IPS-15b (cell line): ENCODE measurements around the gene KRT82.

Experiments
- H3K27me3 ChIP-seq: one replicate; pipeline ENCODE4 v1.6.1; 2013; ENCODE audit warnings: low read length; ENCODE audit not compliant: control insufficient read depth, insufficient read depth
- H3K36me3 ChIP-seq: one replicate; pipeline ENCODE4 v1.6.1; 2013; ENCODE audit warnings: low read length; ENCODE audit not compliant: control insufficient read depth, insufficient read depth
- H3K4me1 ChIP-seq: one replicate; pipeline ENCODE4 v1.6.1; 2013; ENCODE audit warnings: mild to moderate bottlenecking, low read length; ENCODE audit not compliant: control insufficient read depth, insufficient read depth
- H3K4me3 ChIP-seq: one replicate; pipeline ENCODE4 v1.5.1; 2013; ENCODE audit warnings: low read depth, low read length
- H3K9ac ChIP-seq: one replicate; pipeline ENCODE4 v1.6.1; 2013; ENCODE audit warnings: low read depth, mild to moderate bottlenecking, low read length
- H3K9me3 ChIP-seq: one replicate; pipeline ENCODE4 v1.6.1; 2013; ENCODE audit warnings: mild to moderate bottlenecking, low read length; ENCODE audit not compliant: control insufficient read depth, insufficient read depth

Gene KRT82

DNA sequence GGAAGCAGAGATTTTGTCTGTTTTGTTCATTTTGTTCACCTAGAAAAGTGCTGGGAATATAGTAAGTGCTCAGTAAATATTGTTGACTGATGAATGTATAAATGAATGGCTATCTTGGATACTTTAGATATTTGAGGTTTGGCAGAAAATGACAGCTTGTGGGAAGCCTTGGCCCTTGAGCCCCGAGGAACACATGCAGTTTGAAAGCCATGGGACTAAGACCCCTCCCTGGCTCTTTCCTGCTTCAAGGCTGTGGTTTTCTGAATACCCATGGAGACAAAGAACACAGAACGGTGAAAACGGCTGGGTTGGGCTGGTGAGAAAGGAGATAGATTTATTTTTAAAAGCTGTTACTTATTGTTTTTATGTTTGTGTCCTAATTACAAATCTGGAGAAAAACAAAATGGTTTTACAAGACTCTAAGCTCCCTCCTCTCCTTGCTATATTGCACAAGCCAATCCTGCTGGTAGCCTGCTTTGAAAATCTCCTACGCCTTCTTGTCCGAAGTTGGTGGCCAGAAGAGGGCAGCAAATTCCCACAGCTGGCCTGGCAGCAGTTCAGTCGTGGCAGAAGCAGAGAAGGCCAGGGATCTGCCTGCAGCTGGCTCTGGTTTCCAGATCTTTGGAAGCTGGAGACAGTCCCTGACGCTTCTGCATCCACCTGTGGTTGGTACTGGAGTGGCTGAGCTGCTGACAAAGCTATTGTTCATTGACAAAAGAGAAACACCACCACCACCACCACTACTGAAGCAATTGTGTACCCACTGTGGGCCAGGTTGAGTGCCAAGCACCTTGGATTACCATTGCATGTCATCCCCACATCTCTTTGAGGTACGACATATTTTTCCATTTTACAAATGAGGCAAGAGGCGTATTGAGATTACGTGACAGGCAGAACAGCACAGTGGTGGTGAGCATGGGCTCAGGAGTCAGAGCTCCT, 33.6 kb downstream of the KRT82 start:
- Histone ChIP-seq H3K4me1 (no peaks in the 10 kb centered on the region), H3K36me3 (no peaks in the 10 kb centered on the region), H3K4me3 (no peak overlapping the region), H3K9me3 (no peaks in the 10 kb centered on the region), H3K9ac (no peak overlapping the region), H3K27me3 (no peaks in the 10 kb centered on the region)

DNA sequence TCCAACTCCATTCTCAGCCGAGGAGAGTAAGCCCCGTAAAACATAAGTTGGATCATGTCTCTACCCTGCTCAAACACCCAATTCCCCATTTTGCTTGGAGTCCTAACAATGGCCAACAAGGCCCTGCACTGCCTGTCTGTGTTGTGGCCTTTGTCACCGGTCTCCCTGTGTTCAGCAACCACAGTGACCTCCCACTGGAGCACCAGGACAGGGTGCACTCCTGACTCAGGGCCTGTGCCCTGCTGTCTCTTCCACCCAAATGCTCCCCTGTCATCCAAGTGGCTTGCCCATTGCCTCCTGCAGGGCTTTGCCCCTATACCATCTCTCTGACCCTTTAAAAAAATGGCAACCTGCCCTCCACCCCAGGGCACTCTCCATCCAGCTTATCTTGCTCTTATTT, 34.4 kb downstream of the KRT82 start:
- Histone ChIP-seq H3K9ac (no peak overlapping the region), H3K4me1 (no peaks in the 10 kb centered on the region), H3K9me3 (no peaks in the 10 kb centered on the region), H3K27me3 (no peaks in the 10 kb centered on the region), H3K4me3 (no peak overlapping the region), H3K36me3 (no peaks in the 10 kb centered on the region)

DNA sequence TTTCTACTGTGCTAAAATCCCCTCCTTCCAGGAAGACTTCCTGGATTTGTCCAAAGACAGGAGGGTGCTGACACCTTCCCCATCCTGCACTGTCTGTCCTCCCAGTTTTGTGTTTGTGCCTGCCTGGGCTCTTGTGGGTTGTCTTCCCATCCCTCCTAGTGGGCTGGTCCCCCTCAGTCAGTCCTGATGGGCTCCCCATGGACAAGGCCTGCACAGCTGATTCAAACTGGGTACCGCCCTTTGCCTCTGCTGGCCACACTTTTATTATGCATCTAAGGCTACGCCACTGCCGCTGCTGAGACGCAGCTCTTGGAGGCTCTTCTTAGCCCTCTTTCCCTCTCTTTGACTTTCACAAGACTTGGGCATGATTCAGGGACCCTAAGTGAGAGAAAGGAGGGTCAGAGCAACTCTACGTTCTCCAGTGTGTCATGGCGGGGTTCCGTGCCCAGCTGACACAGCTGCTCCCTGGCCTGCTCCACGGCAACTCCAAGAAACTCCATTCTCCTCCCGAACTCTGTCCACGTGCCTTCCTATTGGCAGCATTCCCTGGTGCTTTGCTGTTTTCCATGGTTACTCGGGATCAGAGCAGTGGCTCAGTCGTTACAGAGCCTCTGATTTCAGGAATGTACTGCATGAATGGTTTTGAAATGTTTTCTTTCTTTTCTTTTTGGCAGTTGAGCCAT, 35.1 kb downstream of the KRT82 start:
- H3K27me3 ChIP-seq: no peaks in the 10 kb centered on the region
- H3K9me3 ChIP-seq: no peaks in the 10 kb centered on the region
- no peaks in the 10 kb centered on the region for H3K4me1 ChIP-seq
- H3K9ac ChIP-seq: no peak overlapping the region
- H3K36me3 ChIP-seq: no peaks in the 10 kb centered on the region
- no peak overlapping the region for H3K4me3 ChIP-seq

DNA sequence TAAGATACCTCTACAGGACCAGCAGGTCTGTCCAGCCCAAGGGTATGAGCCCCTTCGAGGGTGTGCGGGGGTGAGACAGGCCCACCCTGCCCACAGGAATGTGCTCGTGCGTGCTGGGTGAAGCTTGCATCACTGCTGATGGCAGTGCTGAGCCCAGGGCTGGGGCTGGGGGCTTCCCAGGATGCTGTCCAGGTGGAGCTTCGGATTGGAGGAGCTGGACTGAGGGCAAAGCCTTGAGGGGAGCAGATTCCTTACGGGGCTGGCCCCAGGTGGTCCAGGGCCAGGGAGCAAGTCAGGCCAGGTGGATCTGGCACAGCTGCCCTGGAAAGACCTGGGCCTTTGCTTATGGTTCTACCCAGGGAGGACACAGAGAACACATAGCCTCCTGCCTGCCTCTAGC, 36.3 kb downstream of the KRT82 start:
- no peak overlapping the region for H3K4me3 ChIP-seq
- H3K9me3 ChIP-seq: no peaks in the 10 kb centered on the region
- H3K27me3 ChIP-seq: no peaks in the 10 kb centered on the region
- no peak overlapping the region for H3K9ac ChIP-seq
- H3K36me3 ChIP-seq: no peaks in the 10 kb centered on the region
- no peaks in the 10 kb centered on the region for H3K4me1 ChIP-seq

DNA sequence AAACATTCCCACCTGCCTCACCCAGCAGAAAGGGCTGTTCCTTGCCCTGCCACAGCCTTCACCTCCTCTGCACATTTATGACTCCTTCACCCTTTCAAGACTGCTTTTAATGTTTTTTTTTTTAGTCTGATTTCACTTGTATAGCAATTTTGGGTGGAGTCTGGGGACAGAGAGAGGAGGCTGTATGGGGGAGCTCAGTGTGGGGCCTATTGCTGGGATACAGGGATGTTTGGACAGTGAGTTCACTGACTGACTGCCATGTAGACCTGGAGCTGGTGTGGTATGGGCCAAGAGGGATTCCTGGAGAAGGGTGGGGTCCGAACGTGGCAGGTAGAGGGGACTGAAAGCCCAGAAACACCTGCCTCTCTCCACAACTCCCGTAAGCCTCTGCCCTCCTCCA, 36.9 kb downstream of the KRT82 start:
- Histone ChIP-seq H3K4me3 (no peak overlapping the region), H3K9me3 (no peaks in the 10 kb centered on the region), H3K9ac (no peak overlapping the region), H3K27me3 (no peaks in the 10 kb centered on the region), H3K4me1 (no peaks in the 10 kb centered on the region), H3K36me3 (no peaks in the 10 kb centered on the region)

DNA sequence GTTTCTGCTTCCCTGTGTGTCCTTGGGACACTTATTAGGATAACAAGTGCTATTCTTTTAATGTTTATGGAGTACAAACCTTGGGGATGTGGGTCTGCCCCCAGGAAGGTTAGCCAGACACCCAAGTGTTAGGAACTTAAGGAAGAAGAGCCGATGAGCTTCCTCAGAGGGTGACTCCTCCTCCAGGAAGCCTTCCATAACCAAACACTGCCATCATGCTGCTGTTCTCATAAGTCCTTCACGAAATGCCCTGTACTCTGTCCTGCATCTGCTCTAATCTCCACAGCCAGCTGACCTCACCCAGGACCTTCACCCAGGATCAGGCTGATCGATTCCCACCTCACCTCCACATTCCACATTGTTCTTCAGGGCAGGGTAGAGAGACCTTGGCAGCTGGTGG, 37.6 kb downstream of the KRT82 start:
- H3K4me1 ChIP-seq: no peaks in the 10 kb centered on the region
- no peak overlapping the region for H3K4me3 ChIP-seq
- H3K9ac ChIP-seq: no peak overlapping the region
- no peaks in the 10 kb centered on the region for H3K27me3 ChIP-seq
- no peaks in the 10 kb centered on the region for H3K36me3 ChIP-seq
- no peaks in the 10 kb centered on the region for H3K9me3 ChIP-seq

DNA sequence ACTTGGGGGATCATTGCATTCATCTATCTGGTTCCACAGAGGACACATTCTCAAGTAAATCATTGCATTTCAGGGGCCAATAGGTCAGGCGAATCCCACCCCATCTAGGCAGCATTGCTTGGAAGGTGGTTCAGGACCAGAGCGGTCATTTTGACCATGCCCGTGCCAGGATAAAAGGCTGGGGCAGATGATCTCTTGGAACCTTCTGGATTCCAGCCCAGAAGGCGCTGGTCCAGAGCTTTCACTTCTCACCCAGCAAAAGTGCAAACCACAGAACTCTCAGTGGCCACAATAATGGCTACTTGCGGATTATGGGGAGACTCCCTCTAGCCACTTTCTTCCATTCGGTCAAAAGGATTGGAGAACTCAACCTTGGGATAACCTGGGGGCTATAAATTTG, 38.3 kb downstream of the KRT82 start:
- Histone ChIP-seq H3K9me3 (no peaks in the 10 kb centered on the region), H3K4me3 (no peak overlapping the region), H3K36me3 (no peaks in the 10 kb centered on the region), H3K9ac (no peak overlapping the region), H3K27me3 (no peaks in the 10 kb centered on the region), H3K4me1 (no peaks in the 10 kb centered on the region)

DNA sequence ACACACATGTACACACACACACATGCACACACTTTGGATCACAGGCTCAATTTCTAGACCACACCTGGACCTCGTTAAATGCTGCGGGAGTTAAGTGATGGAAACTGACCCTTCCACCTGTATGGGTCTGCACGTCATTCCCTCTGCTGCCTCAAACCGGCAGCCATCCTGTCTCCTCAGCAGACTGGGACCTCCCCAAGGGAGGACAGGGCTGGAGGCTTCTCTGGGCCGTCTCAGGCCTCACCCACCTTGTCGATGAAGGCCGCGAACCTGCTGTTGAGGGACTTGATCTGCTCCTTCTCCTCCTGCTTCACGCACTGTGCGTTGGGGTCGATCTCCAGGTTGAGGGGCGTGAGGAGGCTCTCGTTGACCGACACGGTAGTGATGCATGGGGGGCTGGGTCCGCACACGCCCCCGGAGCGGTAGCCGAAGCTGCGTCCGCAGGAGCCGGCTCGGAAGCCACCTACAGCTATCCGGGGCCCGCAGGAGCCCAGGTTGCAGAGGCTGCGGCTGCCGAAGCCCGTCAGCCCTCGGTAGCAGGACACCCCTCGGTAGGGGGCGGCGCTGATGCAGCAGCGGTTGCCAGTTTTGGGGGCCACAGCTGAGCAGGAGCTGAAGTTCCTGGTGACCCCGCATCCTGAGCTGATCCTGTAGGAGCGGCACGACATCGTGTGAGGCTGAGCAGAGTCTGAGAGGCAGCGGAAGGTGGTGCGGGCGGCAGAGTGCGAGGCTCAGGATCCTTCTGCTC, 39.2 kb downstream of the KRT82 start, which contains the start of gene KRT85:
TSS of gene KRT85 (minus strand) at position 744 of the 748 bp plus-strand sequence. CDS start at position 668, 76 bp downstream.
- H3K4me3 ChIP-seq: no peak within 1 kb of the TSS
- no peaks in the 10 kb centered on the region for H3K9me3 ChIP-seq
- no peaks in the 10 kb centered on the region for H3K36me3 ChIP-seq
- H3K27me3 ChIP-seq: no peaks in the 10 kb centered on the region
- H3K9ac ChIP-seq: no peak within 1 kb of the TSS
- no peaks in the 10 kb centered on the region for H3K4me1 ChIP-seq

DNA sequence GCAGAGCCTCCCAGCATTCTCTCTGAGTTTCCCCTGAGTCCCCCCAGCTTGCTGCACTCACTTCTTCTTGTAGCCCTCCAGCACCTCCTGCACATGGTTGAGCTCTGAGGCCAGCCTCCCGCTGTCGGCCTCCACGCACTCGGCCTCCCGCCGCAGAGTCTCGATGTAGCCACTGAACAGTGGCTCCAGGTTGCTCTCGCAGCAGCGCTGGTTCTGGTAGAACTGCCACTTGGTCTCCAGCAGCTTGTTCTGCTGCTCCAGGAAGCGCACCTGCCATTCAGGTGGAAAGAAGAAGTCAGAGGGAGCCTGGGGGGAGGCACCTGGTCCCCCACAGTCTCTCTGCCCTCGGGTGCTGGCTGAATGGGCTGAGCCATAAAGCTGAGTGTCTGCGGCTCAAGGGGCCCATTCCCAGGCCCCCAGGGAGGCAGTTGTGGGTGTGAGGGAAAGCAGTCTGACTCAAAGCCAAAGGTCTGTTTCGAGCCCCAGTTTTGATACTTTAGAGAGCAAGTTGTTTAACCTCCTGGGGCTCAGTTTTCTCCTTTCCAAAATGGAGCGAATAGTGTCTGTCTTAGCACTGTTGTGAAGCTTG, 41.1 kb downstream of the KRT82 start:
- no peaks in the 10 kb centered on the region for H3K27me3 ChIP-seq
- no peaks in the 10 kb centered on the region for H3K9me3 ChIP-seq
- H3K9ac ChIP-seq: no peak overlapping the region
- H3K36me3 ChIP-seq: no peaks in the 10 kb centered on the region
- no peaks in the 10 kb centered on the region for H3K4me1 ChIP-seq
- H3K4me3 ChIP-seq: no peak overlapping the region

DNA sequence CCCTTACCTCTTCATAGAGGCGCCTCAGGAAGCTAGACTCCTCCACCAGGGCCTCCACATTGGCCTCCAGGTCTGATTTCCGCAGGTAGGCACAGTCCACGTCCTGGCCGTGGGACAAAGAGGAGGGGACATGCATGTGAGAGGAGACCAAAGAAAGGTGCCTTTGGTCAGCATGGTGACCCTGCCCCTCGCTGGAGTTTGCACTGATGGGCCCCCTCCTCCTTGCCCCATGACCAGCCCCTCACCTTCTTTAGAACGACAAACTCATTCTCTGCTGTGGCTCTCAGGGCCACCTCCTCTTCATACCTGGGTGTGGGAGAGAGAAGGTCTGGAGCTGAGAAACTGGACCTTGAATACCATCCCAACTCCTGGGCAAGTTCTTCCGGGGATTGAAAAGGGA, 42.1 kb downstream of the KRT82 start:
- H3K36me3 ChIP-seq: no peaks in the 10 kb centered on the region
- no peak overlapping the region for H3K9ac ChIP-seq
- H3K9me3 ChIP-seq: no peaks in the 10 kb centered on the region
- no peaks in the 10 kb centered on the region for H3K4me1 ChIP-seq
- H3K4me3 ChIP-seq: no peak overlapping the region
- no peaks in the 10 kb centered on the region for H3K27me3 ChIP-seq

DNA sequence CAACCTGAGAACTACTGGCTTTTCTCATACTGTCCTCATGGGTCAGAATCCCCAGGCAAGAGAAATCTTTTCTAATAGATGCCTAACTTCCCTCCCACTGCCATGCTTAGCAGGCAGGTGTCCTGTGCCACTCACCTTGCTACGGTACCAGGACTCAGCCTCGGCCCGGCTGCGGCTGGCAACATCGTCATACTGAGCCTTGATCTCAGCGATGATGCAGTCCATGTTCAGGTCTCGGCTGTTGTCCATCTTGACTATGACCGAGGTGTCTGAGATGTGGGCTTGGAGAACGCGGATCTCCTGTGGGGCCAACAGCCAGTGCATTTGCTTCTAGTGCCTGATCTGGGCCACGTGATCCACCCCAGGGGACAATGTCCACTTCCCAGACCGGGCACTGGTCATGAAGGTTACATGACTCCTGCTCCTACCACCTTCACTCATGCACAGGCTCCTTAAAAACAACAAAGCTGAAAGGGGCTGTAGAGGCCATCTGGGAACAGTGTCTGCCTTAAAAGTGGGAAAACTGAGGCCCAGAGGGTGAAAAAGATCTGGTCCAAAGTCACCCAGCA, 42.9 kb downstream of the KRT82 start:
- H3K36me3 ChIP-seq: no peaks in the 10 kb centered on the region
- H3K4me3 ChIP-seq: no peak overlapping the region
- no peaks in the 10 kb centered on the region for H3K27me3 ChIP-seq
- H3K9me3 ChIP-seq: no peaks in the 10 kb centered on the region
- H3K9ac ChIP-seq: no peak overlapping the region
- no peaks in the 10 kb centered on the region for H3K4me1 ChIP-seq
